K562 (cell line): ENCODE measurements around the gene CNTROB. TPM values are rescaled to one million over a fixed set of nuclear protein-coding genes. Genes with fewer than 3 reads are reported as not detected.

Experiments
- CTBP1 ChIP-seq: fragments of 450-650 bp; IDR thresholded peaks from 2 replicates; pipeline ENCODE4 v1.6.1; 2016; ENCODE audit warnings: borderline replicate concordance
- KDM4B ChIP-seq, 2 experiments: fragments of 450-650 bp in 1 of 2; sonication (generic) in 1 of 2; IDR thresholded peaks; 2 replicates each; pipeline ENCODE4 v1.6.1; 2016 to 2017; ENCODE audit warnings: borderline replicate concordance in 2 of 2, antibody characterized with exemption in 1 of 2, low read depth in 1 of 2, mild to moderate bottlenecking in 1 of 2
- MGA ChIP-seq: fragments of 450-650 bp; IDR thresholded peaks from 2 replicates; pipeline ENCODE4 v1.6.1; 2016; ENCODE audit warnings: mild to moderate bottlenecking, moderate library complexity
- PCBP1 ChIP-seq: fragments of 200-400 bp; formaldehyde crosslinking; IDR thresholded peaks from 2 replicates; pipeline ENCODE4 v1.6.1; 2018; ENCODE audit warnings: mild to moderate bottlenecking, low read depth, low read length; ENCODE audit not compliant: poor library complexity, severe bottlenecking
- RB1 ChIP-seq: fragments of 450-650 bp; IDR thresholded peaks from 2 replicates; pipeline ENCODE4 v1.6.1; 2017; ENCODE audit warnings: low read depth, mild to moderate bottlenecking
- SP2 ChIP-seq: IDR thresholded peaks from 2 replicates; pipeline ENCODE4 v1.6.1; 2011; ENCODE audit warnings: mild to moderate bottlenecking, low read depth, low read length, moderate library complexity; ENCODE audit not compliant: poor library complexity, severe bottlenecking; ENCODE audit errors: extremely low read depth
- ZNF140 ChIP-seq: fragments of 250-450 bp; sonication (Bioruptor Pico); IDR thresholded peaks from 2 replicates; pipeline ENCODE4 v1.8.0; 2021; ENCODE audit warnings: moderate library complexity, mild to moderate bottlenecking, inconsistent platforms
- ZNF212 ChIP-seq: fragments of 450-650 bp; formaldehyde crosslinking; IDR thresholded peaks from 2 replicates; pipeline ENCODE4 v1.4.0; 2020; ENCODE audit warnings: mild to moderate bottlenecking
- ZNF785 ChIP-seq: fragments of 250-450 bp; sonication (Bioruptor Pico); IDR thresholded peaks from 2 replicates; pipeline ENCODE4 v1.4.0; 2020; ENCODE audit warnings: mild to moderate bottlenecking
- polyA plus RNA-seq, 8 experiments: library from polyadenylated mRNA; depleted of rRNA in 4 of 8; stranded (reverse) in 5 of 8; unstranded in 3 of 8; fragments of >200 nt; fragmentation: Nextera tagmentation in 2 of 8; fragmentation: Illumina TruSeq in 1 of 8; extraction: Ambion mirVana in 2 of 8; extraction: Trizol in 1 of 8; gene quantifications; 2 replicates each; pipeline versions ENCODE4 v1.2.1 to v1.2.3, GENCODE V29; 2011 to 2014; ENCODE audit warnings: inconsistent platforms in 1 of 8, missing spikeins in 1 of 8
- total RNA-seq, 7 experiments: library from RNA; depleted of rRNA in 6 of 7; stranded (reverse); fragments of >200 nt in 6 of 7; fragmentation: Illumina TruSeq in 2 of 7; extraction: Trizol in 2 of 7; gene quantifications; 2 replicates each; pipeline versions ENCODE4 v1.2.1 to v1.2.3, GENCODE V29; 2011 to 2021; ENCODE audit warnings: low replicate concordance in 1 of 7
- TF ChIP-seq, protein P1 (sequence below), 2 experiments: fragments of 450-650 bp; conservative IDR thresholded peaks; 2 replicates each; pipeline ENCODE4 v1.6.1; 2017; ENCODE audit warnings: mild to moderate bottlenecking in 2 of 2, moderate library complexity in 2 of 2
- TF ChIP-seq, protein P2 (sequence below): sonication (generic); formaldehyde crosslinking; IDR thresholded peaks from 2 replicates; pipeline ENCODE4 v1.8.0; 2022; ENCODE audit warnings: mild to moderate bottlenecking, low read depth, missing genetic modification reagents
- TF ChIP-seq, protein P3 (sequence below), 2 experiments: IDR thresholded peaks; 2 replicates each; pipeline ENCODE4 v1.6.1; 2011; ENCODE audit warnings: borderline replicate concordance in 1 of 2, control low read depth in 1 of 2, low read depth in 1 of 2, low read length in 1 of 2, mild to moderate bottlenecking in 1 of 2, mixed read lengths in 1 of 2, moderate library complexity in 1 of 2; ENCODE audit not compliant: insufficient read depth in 1 of 2, insufficient read length in 1 of 2, poor library complexity in 1 of 2, severe bottlenecking in 1 of 2; ENCODE audit errors: extremely low read depth in 1 of 2

CNTROB gene
- total and polyA plus RNA-seq, 9 of the 15 experiments (the other 6 are each of a cell fraction or from before 2014, with no cell fraction given), result 1.9 to 33.3 (median 23.0) TPM

DNA sequence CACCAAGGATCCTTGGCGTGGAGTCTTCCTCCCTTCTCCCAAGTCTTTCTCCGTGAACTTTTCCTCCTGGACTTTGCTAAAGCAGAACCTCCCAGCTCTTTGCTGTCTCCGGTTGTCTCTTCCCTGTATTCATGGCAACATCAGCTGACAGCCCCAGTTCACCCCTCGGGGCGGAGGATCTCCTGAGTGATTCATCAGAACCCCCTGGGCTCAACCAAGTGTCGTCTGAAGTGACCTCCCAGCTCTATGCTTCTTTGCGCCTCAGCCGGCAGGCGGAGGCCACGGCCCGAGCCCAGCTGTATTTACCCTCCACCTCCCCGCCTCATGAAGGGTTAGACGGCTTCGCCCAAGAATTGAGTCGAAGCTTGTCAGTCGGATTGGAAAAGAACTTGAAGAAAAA lies 943 bp downstream of the CNTROB start (continued):
- TF ChIP-seq MGA (peak; percentile 75), ZNF140 (no peak), ZNF212 (CRISPR knock-in tag) (no peak), SP2 (no peak), ZNF785 (no peak), PCBP1 (no peak), CTBP1 (no peak), RB1 (no peak), KDM4B (IDR thresholded peaks at IDR 0.05; ENCODE audit: borderline replicate concordance in 2 of 2, low read depth in 1 of 2) (no peak)
- TF ChIP-seq, protein P1, sequence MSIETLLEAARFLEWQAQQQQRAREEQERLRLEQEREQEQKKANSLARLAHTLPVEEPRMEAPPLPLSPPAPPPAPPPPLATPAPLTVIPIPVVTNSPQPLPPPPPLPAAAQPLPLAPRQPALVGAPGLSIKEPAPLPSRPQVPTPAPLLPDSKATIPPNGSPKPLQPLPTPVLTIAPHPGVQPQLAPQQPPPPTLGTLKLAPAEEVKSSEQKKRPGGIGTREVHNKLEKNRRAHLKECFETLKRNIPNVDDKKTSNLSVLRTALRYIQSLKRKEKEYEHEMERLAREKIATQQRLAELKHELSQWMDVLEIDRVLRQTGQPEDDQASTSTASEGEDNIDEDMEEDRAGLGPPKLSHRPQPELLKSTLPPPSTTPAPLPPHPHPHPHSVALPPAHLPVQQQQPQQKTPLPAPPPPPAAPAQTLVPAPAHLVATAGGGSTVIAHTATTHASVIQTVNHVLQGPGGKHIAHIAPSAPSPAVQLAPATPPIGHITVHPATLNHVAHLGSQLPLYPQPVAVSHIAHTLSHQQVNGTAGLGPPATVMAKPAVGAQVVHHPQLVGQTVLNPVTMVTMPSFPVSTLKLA (conservative IDR thresholded peaks at IDR 0.05), result peak; percentile 58 to 71
- TF ChIP-seq, protein P2, sequence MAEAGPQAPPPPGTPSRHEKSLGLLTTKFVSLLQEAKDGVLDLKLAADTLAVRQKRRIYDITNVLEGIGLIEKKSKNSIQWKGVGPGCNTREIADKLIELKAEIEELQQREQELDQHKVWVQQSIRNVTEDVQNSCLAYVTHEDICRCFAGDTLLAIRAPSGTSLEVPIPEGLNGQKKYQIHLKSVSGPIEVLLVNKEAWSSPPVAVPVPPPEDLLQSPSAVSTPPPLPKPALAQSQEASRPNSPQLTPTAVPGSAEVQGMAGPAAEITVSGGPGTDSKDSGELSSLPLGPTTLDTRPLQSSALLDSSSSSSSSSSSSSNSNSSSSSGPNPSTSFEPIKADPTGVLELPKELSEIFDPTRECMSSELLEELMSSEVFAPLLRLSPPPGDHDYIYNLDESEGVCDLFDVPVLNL, result no peak
- TF ChIP-seq, protein P3, sequence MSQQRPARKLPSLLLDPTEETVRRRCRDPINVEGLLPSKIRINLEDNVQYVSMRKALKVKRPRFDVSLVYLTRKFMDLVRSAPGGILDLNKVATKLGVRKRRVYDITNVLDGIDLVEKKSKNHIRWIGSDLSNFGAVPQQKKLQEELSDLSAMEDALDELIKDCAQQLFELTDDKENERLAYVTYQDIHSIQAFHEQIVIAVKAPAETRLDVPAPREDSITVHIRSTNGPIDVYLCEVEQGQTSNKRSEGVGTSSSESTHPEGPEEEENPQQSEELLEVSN (IDR thresholded peaks at IDR 0.05; ENCODE audit: borderline replicate concordance in 1 of 2, extremely low read depth in 1 of 2, insufficient read depth in 1 of 2, insufficient read length in 1 of 2, low read depth in 1 of 2, low read length in 1 of 2, poor library complexity in 1 of 2, severe bottlenecking in 1 of 2), result peak in 1 of 2 experiments; percentile 86
